ENCODE measurements around the gene ZNF24.

ZNF24 gene

DNA sequence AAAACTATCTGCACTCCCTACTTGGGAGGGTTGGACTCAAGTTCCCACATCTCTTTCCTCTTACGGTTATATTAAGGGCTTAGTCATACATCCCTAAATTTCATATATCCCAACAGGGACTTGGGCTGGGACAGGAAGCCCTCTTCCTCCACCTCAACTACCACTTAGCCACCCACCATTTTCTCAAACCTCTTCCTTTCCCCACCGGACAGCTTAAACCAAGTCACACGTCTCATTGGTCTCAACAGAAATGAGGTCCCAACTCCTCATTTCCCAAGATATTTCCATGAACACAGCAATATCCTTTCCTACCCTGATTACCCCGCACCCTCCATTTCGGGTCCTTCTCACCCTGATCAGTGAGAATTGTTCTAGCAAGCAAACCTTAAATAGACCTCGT lies 54.9 kb downstream of the ZNF24 start:
- no peaks in the 10 kb centered on the region for H3K27me3 ChIP-seq (ENCODE audit: insufficient read depth, low read length, poor library complexity, severe bottlenecking)
- H3K79me2 ChIP-seq (ENCODE audit: insufficient read depth, low read length) = peaks cover 54% of the 10 kb centered on the region
- peaks cover 1% of the 10 kb centered on the region; the same call in 1 of the 2 replicates for H3K9me3 ChIP-seq (ENCODE audit: insufficient read depth, low read depth, low read length)
- peaks cover 38% of the 10 kb centered on the region for H3K4me1 ChIP-seq (ENCODE audit: insufficient read depth, low read length, poor library complexity, severe bottlenecking)
- H3F3A ChIP-seq (ENCODE audit: low read depth) = no peaks in the 10 kb centered on the region; the same call in 1 of the 2 replicates
- no peaks in the 10 kb centered on the region for H4K20me1 ChIP-seq (ENCODE audit: insufficient read depth, low read length, poor library complexity, severe bottlenecking)
- H3K9me2 ChIP-seq (replicated peaks; ENCODE audit: low read depth, low read length) = no peaks in the 10 kb centered on the region
- H2AFZ ChIP-seq (ENCODE audit: low read length) = peak overlapping the region; percentile 96
- TF ChIP-seq, protein P1, sequence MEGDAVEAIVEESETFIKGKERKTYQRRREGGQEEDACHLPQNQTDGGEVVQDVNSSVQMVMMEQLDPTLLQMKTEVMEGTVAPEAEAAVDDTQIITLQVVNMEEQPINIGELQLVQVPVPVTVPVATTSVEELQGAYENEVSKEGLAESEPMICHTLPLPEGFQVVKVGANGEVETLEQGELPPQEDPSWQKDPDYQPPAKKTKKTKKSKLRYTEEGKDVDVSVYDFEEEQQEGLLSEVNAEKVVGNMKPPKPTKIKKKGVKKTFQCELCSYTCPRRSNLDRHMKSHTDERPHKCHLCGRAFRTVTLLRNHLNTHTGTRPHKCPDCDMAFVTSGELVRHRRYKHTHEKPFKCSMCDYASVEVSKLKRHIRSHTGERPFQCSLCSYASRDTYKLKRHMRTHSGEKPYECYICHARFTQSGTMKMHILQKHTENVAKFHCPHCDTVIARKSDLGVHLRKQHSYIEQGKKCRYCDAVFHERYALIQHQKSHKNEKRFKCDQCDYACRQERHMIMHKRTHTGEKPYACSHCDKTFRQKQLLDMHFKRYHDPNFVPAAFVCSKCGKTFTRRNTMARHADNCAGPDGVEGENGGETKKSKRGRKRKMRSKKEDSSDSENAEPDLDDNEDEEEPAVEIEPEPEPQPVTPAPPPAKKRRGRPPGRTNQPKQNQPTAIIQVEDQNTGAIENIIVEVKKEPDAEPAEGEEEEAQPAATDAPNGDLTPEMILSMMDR (conservative IDR thresholded peaks at IDR 0.05; ENCODE audit: low read length) = no peak
- no peak for TF ChIP-seq EZH2phosphoT487 (IDR thresholded peaks at IDR 0.05; ENCODE audit: borderline replicate concordance)
- H3K4me2 ChIP-seq (ENCODE audit: low read depth, low read length, poor library complexity, severe bottlenecking) = peak overlapping the region; percentile 92
- peak overlapping the region; percentile 88 for H3K9ac ChIP-seq (ENCODE audit: low read depth, low read length, poor library complexity, severe bottlenecking)
- H3K4me3 ChIP-seq (ENCODE audit: low read length, poor library complexity, severe bottlenecking) = peak overlapping the region; percentile 97
- no peaks in the 10 kb centered on the region for H3K36me3 ChIP-seq (ENCODE audit: insufficient read depth, low read length)

DNA sequence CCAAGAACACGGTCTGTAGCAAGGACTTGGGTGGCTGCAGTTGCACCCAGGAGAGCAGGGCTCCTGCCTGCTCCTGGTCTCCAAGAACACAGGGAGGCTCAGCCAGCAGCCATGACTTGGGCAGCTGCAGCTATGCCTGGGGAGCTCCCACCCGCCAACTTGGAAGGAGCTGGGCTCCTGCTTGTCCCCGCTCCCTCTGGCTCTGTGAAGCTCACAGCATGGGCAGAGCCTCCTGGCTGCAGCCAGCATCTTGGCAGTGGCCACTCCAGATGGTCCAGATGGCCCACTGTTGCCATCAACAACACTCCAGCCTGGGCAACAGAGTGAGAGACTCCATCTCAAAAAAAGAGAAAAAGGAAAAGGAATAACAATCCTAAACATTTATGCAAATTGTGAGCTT lies 59.4 kb downstream of the ZNF24 start:
- Histone ChIP-seq H3K4me2 (ENCODE audit: low read depth, low read length, poor library complexity, severe bottlenecking) (no peak overlapping the region), H3K9ac (ENCODE audit: low read depth, low read length, poor library complexity, severe bottlenecking) (no peak overlapping the region), H3K36me3 (ENCODE audit: insufficient read depth, low read length) (peaks cover 4% of the 10 kb centered on the region; the same call in 1 of the 2 replicates), H3K9me3 (ENCODE audit: insufficient read depth, low read depth, low read length) (peaks cover 11% of the 10 kb centered on the region; the same call in 1 of the 2 replicates), H3K79me2 (ENCODE audit: insufficient read depth, low read length) (peaks cover 20% of the 10 kb centered on the region), H3K4me3 (ENCODE audit: low read length, poor library complexity, severe bottlenecking) (no peak overlapping the region), H4K20me1 (ENCODE audit: insufficient read depth, low read length, poor library complexity, severe bottlenecking) (no peaks in the 10 kb centered on the region), H3F3A (ENCODE audit: low read depth) (no peaks in the 10 kb centered on the region; the same call in 1 of the 2 replicates), H3K9me2 (replicated peaks; ENCODE audit: low read depth, low read length) (no peaks in the 10 kb centered on the region), H2AFZ (ENCODE audit: low read length) (no peak overlapping the region), H3K4me1 (ENCODE audit: insufficient read depth, low read length, poor library complexity, severe bottlenecking) (peaks cover 21% of the 10 kb centered on the region), H3K27me3 (ENCODE audit: insufficient read depth, low read length, poor library complexity, severe bottlenecking) (no peaks in the 10 kb centered on the region)
- TF ChIP-seq EZH2phosphoT487 (IDR thresholded peaks at IDR 0.05; ENCODE audit: borderline replicate concordance) = no peak

DNA sequence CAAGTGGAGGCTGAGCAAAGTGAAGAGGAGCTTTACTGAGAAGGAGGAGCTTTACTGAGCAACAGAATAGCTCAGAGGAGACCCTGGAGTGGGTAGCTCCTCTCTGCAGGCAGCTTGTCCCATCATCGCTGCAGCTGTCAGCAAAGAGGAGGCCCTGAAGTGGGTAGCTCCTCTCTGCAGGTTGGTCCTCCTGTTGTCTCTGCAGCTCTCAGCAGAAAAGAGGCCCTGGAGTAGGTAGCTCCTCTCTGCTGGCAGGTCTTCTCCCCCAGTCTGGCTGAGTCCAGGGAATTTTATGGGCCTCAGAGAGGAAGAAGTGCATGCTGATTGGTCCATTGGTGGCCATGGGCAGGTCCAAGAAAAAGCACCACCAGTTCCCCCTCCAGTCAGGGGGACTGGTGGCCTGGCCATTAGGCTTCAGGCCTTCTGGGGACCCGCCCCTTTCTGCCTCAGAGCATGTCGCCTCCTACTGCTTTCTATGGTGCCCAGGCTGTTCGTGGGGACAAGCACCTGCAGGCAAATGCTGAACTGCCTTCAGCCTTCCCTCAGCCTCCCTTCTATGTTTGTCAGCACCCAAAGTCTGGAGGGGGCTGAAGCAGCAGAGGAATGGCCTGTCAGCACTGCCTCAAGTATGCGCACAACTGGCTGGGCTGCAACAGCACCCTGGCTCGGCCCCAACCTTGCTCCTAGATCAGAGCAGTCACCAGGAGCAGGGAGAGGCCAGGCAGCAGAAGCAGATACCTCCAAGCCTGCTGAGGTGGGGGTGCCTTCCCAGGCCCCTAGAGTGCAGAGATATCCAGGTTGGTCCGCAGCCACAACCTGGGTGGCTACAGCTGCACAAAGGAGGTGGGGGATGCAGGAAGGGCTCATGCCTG lies 60.1 kb downstream of the ZNF24 start:
- Histone ChIP-seq H3K4me1 (ENCODE audit: insufficient read depth, low read length, poor library complexity, severe bottlenecking) (peaks cover 16% of the 10 kb centered on the region), H3K27me3 (ENCODE audit: insufficient read depth, low read length, poor library complexity, severe bottlenecking) (no peaks in the 10 kb centered on the region), H3F3A (ENCODE audit: low read depth) (no peaks in the 10 kb centered on the region; the same call in 1 of the 2 replicates), H3K4me3 (ENCODE audit: low read length, poor library complexity, severe bottlenecking) (no peak overlapping the region), H3K9me3 (ENCODE audit: insufficient read depth, low read depth, low read length) (peaks cover 11% of the 10 kb centered on the region; the same call in 1 of the 2 replicates), H3K9me2 (replicated peaks; ENCODE audit: low read depth, low read length) (no peaks in the 10 kb centered on the region), H3K36me3 (ENCODE audit: insufficient read depth, low read length) (peaks cover 4% of the 10 kb centered on the region; the same call in 1 of the 2 replicates), H3K4me2 (ENCODE audit: low read depth, low read length, poor library complexity, severe bottlenecking) (no peak overlapping the region), H2AFZ (ENCODE audit: low read length) (no peak overlapping the region), H3K79me2 (ENCODE audit: insufficient read depth, low read length) (peaks cover 13% of the 10 kb centered on the region), H3K9ac (ENCODE audit: low read depth, low read length, poor library complexity, severe bottlenecking) (no peak overlapping the region), H4K20me1 (ENCODE audit: insufficient read depth, low read length, poor library complexity, severe bottlenecking) (no peaks in the 10 kb centered on the region)
- no peak for TF ChIP-seq EZH2phosphoT487 (IDR thresholded peaks at IDR 0.05; ENCODE audit: borderline replicate concordance)
- TF ChIP-seq, protein P1 (conservative IDR thresholded peaks at IDR 0.05; ENCODE audit: low read length) = no peak

Measured in Loucy (cell line).